K562 (cell line): Measurements from ENCODE around the gene DNPEP.

Experiments
- BCLAF1 ChIP-seq, 2 experiments: fragments of 450-650 bp in 1 of 2; IDR thresholded peaks; 2 replicates each; pipeline ENCODE4 v1.6.1; 2011 to 2017; ENCODE audit warnings: low read depth in 2 of 2, antibody characterized with exemption in 1 of 2, borderline replicate concordance in 1 of 2, low read length in 1 of 2, mild to moderate bottlenecking in 1 of 2, mixed read lengths in 1 of 2; ENCODE audit not compliant: control insufficient read depth in 1 of 2
- ILF3 ChIP-seq: fragments of 450-650 bp; IDR thresholded peaks from 2 replicates; pipeline ENCODE4 v1.6.1; 2018; ENCODE audit warnings: antibody characterized with exemption, mild to moderate bottlenecking, moderate library complexity, borderline replicate concordance
- MTA3 ChIP-seq: fragments of 450-650 bp; formaldehyde crosslinking; IDR thresholded peaks from 2 replicates; pipeline ENCODE4 v1.6.1; 2017; ENCODE audit warnings: mild to moderate bottlenecking, borderline replicate concordance
- RBM15 ChIP-seq: fragments of 200-400 bp; formaldehyde crosslinking; IDR thresholded peaks from 2 replicates; pipeline ENCODE4 v1.6.1; 2018; ENCODE audit warnings: mild to moderate bottlenecking, low read length, moderate library complexity; ENCODE audit not compliant: insufficient read depth

GRCh38 chr2:219327719-219328118 lies 60.0 kb downstream of the DNPEP start:
- TF ChIP-seq MTA3 (no peak), BCLAF1 (IDR thresholded peaks at IDR 0.05; ENCODE audit: borderline replicate concordance in 1 of 2, control insufficient read depth in 1 of 2, low read depth in 2 of 2, low read length in 1 of 2) (no peak), RBM15 (no peak), ILF3 (no peak)
